Omental fat pad (tissue), 4 donors: Measurements from ENCODE around the gene ANKRD39. TPM values are rescaled to one million over a fixed set of nuclear protein-coding genes. Genes with fewer than 3 reads are reported as not detected.
A peak's percentile ranks its signal among the peaks of the same experiment; 100 is the strongest.

Experiments used
- ATAC-seq: fragments of 150-250 bp; one replicate; pipeline ENCODE4 v1.9.1; 2016; ENCODE audit warnings: mild to moderate bottlenecking, moderate library complexity; ENCODE audit not compliant: low FRiP score
- DNase-seq: peaks from one replicate; pipeline ENCODE4 v3.0.0-alpha.2; 2019; ENCODE audit warnings: low spot score
- small RNA-seq: library from RNA; depleted of rRNA; stranded (forward); fragments of <200 nt; gene quantifications from one replicate; pipeline ENCODE3, GENCODE V24; 2016
- total RNA-seq, 4 donors: library from RNA; depleted of rRNA; stranded (reverse); fragments of >200 nt; gene quantifications; one replicate each; pipeline ENCODE4 v1.1.0, GENCODE V29; 2016
- TF ChIP-seq, protein P1 (sequence below), 3 donors: fragments of 450-650 bp; IDR thresholded peaks; one replicate each; pipeline ENCODE4 v1.5.1; 2016 to 2017; ENCODE audit warnings: antibody characterized with exemption in 3 of 3, mild to moderate bottlenecking in 3 of 3, moderate library complexity in 2 of 3

Gene ANKRD39
- total RNA-seq, 4 donors from 2014 or later, result 6.6 to 15.3 (median 10.3) TPM

DNA sequence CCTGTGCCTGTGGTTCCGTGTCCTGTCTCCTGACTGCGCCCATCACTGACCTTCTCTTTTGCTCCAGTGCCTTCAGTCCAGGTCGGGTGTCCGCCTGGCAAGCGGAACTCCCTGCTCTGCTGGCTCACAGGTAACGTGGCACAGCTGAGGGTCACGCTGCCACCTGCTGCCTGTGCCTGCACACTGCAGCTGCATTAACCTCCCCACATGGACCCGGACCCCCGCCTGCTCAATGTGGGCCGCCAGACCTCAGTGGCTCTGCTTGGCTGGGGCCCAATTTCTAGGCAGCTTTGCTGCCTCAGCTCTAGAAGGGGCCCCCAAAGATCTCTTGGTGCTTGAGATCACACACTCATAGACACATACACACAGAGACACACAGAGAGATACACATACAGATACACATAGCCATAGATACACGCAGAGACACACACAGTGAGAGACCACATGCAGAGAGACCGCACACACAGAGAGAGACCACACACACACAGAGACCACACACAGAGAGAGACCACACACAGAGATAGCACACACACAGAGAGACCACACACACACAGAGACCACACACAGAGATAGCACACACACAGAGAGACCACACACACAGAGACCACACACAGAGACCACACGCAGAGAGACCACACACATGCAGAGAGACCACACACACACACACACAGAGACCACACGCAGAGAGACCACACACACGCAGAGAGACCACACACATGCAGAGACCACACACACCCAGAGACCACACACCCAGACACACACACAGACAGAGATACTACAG lies 56.6 kb downstream of the ANKRD39 start:
- peak; percentile 54 for DNase-seq
- peak; percentile 90 for ATAC-seq
- TF ChIP-seq, protein P1, sequence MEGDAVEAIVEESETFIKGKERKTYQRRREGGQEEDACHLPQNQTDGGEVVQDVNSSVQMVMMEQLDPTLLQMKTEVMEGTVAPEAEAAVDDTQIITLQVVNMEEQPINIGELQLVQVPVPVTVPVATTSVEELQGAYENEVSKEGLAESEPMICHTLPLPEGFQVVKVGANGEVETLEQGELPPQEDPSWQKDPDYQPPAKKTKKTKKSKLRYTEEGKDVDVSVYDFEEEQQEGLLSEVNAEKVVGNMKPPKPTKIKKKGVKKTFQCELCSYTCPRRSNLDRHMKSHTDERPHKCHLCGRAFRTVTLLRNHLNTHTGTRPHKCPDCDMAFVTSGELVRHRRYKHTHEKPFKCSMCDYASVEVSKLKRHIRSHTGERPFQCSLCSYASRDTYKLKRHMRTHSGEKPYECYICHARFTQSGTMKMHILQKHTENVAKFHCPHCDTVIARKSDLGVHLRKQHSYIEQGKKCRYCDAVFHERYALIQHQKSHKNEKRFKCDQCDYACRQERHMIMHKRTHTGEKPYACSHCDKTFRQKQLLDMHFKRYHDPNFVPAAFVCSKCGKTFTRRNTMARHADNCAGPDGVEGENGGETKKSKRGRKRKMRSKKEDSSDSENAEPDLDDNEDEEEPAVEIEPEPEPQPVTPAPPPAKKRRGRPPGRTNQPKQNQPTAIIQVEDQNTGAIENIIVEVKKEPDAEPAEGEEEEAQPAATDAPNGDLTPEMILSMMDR (IDR thresholded peaks at IDR 0.05), result peak in 1 of 3 donors; percentile 51

DNA sequence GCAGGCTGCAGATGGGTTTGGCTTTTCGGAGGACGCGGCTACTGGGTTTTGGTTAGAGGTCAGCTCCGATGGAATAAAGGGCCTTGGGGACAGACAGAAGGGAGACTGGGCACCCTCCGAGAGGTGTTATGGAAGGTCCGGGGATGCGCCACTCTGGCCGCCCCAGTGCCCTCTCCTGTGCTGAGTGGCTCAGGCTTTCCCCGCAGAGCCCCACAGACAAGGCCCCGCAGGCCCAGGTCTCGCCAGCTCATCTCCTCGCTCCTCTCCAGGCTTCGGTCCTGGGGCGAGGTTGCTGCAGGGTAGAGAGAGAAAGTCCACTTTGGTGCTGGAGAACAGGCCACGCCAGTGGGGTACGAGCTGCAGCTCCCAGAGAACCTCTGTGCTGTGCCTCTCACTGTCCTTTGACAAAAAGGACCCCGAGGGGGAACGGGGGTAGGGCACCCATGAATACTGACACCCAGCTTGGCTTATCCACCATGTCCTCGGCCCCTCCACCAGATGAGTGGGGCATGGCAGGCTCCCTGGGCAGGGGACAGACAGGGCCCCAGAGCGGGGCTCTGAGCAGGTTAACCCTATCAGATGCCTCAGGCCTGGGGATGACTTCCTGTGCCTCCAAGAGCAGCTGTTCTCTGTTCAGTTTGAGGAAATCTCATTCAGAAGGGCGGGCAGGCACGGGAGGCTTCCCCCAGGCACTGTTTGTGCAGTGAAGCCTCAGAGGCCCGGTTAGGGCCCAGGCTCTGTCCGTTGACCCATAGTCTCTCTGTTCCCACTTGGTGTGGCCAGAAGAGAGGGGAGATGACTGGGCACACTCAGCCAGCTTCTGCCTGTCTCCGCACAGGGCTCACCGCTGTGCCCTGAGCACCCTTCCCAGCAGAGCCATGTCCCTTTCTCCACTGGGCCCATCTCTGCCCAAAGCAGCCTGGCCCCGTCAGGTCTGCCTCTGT lies 57.5 kb downstream of the ANKRD39 start:
- TF ChIP-seq, protein P1 (IDR thresholded peaks at IDR 0.05), result no peak
- DNase-seq, result no peak
- ATAC-seq, result peak; percentile 3

DNA sequence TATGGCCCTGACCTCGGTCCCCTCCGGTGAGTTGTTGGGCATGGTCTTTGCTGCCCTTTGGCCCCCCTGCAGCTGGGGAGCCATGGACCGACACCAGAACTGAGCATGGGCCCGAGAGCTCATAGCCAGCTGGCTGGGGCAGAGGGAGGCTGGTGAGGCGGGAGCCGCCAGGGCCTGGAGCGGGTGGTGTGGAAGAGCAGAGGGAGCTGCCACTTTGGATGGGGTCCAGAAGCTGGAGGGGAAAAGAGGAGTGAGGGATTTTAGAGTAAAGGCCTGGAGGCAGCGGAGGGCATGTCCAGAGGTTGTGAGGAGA lies 58.2 kb downstream of the ANKRD39 start:
- ATAC-seq (no peak), DNase-seq (no peak)
- TF ChIP-seq, protein P1 (IDR thresholded peaks at IDR 0.05), result no peak

DNA sequence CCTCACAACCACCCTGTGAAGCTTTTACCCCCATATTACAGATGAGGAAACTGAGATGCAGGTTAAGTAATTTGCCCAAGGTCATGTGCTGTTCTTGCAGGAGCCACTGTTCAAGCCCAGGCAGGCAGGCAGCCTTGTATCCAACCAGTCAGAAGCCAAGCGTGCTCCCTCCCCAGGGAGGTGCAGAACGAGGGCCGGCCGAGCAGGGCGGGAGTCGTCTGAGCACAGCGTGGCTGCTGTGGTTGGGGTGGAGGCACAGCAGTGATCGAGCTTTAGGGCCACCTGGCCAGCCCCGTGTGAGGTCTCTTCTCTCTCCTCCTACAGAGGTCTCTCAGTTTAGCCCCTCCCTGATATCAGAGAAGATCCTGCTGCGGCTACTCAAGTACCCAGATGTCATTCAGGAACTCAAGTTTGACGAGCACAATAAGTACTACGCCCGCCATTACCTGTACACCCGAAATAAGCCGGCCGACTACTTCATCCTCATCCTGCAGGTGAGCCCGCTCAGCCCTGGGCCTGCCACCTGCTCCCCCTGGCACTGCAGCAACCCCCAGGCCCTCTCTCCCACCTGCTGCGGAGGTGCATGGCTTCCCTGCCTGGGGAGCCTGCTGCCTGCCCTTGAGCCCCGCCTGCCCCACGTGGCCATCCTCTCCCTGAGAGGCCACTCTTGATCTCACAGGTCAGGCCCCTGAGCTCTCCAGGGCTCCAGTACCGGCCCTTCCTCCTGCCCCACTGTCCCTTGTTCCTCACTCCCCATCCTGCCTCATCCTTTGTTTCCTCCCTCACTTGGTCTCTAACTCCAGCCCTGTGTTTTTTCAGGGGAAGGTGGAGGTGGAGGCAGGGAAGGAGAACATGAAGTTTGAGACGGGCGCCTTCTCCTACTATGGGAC lies 58.8 kb downstream of the ANKRD39 start:
- ATAC-seq (no peak), DNase-seq (no peak)
- TF ChIP-seq, protein P1 (IDR thresholded peaks at IDR 0.05), result no peak

Small RNA genes within 50 kb of the gene (small RNA-seq; reads per million reads assigned to genes)
- gene MIR3127, result 0.90 reads per million

Other genes with a start within 250 kb of the ANKRD39 start
- gene KANSL3, start 219.7 kb downstream of the ANKRD39 start, total RNA-seq, result 10 to 100 TPM; 35.7 to 48.4 (median 39.0) TPM
- not detected for gene FER1L5, start 215.3 kb downstream of the ANKRD39 start, total RNA-seq
- gene LMAN2L, start 118.0 kb downstream of the ANKRD39 start, total RNA-seq, result 10 to 100 TPM in 3 of 4 donors, 1 to 10 TPM in 1; 9.1 to 16.8 (median 11.5) TPM
- 1 to 10 TPM; 3.6 to 5.6 (median 3.7) TPM for gene CNNM4, start 97.1 kb downstream of the ANKRD39 start, total RNA-seq
- gene CNNM3, start 41.7 kb downstream of the ANKRD39 start, total RNA-seq, result 10 to 100 TPM in 2 of 4 donors, 1 to 10 TPM in 2; 5.9 to 11.0 (median 9.5) TPM
- 1 to 10 TPM; 1.4 to 4.4 (median 1.8) TPM for gene ANKRD23, start 14.0 kb downstream of the ANKRD39 start, total RNA-seq
- gene SEMA4C, start 12.1 kb upstream of the ANKRD39 start, total RNA-seq, result 10 to 100 TPM; 19.7 to 40.4 (median 26.9) TPM
- gene FAM178B, start 128.6 kb upstream of the ANKRD39 start, total RNA-seq, result 1 to 10 TPM in 2 of 4 donors, under 1 TPM in 1, not detected in 1; 0.74 to 3.3 (median 1.4) TPM
- 10 to 100 TPM in 2 of 4 donors, 1 to 10 TPM in 2; 6.1 to 15.4 (median 10.1) TPM for gene FAHD2B, start 236.9 kb upstream of the ANKRD39 start, total RNA-seq